Caco-2 (cell line): ENCODE data around the gene KCNIP4. TPM values are rescaled to one million over a fixed set of nuclear protein-coding genes. Genes with fewer than 3 reads are reported as not detected.

Source experiments
- BruUV-seq: library from RNA; stranded (reverse); fragments of 400-500 nt; replicated peaks from 2 replicates; lab custom pipeline; 2021; lab: Mats Ljungman, UMichigan
- CTCF ChIA-PET: fragments of 300-600 bp; sonication (Branson Sonifier 250); formaldehyde crosslinking; loops from one replicate; lab custom pipeline; 2022; ENCODE audit warnings: antibody characterized with exemption; lab: Charles Lee
- POLR2A ChIA-PET: fragments of 300-600 bp; sonication (Branson Sonifier 250); formaldehyde crosslinking; loops from one replicate; lab custom pipeline; 2022; ENCODE audit warnings: antibody characterized with exemption; lab: Charles Lee
- DNase-seq, 2 experiments: peaks; one replicate each; pipeline versions ENCODE4 v3.0.0 to v3.0.0-alpha.2; 2020 to 2022
- H3K27me3 ChIP-seq: replicated peaks from 2 replicates; pipeline ENCODE4 v1.6.0; 2011; ENCODE audit warnings: low read length; ENCODE audit not compliant: control insufficient read depth, insufficient read depth
- H3K36me3 ChIP-seq: 2 replicates; pipeline ENCODE4 v1.5.1; 2011; ENCODE audit warnings: low read length; ENCODE audit not compliant: control insufficient read depth, insufficient read depth
- H3K4me1 ChIP-seq: fragments of 250-450 bp; sonication (Bioruptor Pico); 2 replicates; pipeline ENCODE4 v1.5.1; 2020; ENCODE audit warnings: mild to moderate bottlenecking
- H3K4me3 ChIP-seq: 2 replicates; pipeline ENCODE4 v1.5.1; 2011; ENCODE audit warnings: low read depth, mild to moderate bottlenecking, control low read depth, low read length
- H3K9me3 ChIP-seq: fragments of 250-450 bp; sonication (Bioruptor Pico); 2 replicates; pipeline ENCODE4 v1.5.1; 2020; ENCODE audit warnings: mild to moderate bottlenecking, moderate library complexity
- H3K27ac Mint-ChIP-seq: one replicate; pipeline ENCODE4 v1.8.0; 2022; ENCODE audit warnings: mixed read lengths; ENCODE audit not compliant: unreplicated experiment
- H3K27me3 Mint-ChIP-seq: one replicate; pipeline ENCODE4 v1.8.0; 2022; ENCODE audit warnings: mixed read lengths; ENCODE audit not compliant: insufficient read depth, unreplicated experiment
- H3K36me3 Mint-ChIP-seq: one replicate; pipeline ENCODE4 v1.8.0; 2022; ENCODE audit warnings: mild to moderate bottlenecking, mixed read lengths; ENCODE audit not compliant: insufficient read depth, unreplicated experiment
- H3K4me1 Mint-ChIP-seq: one replicate; pipeline ENCODE4 v1.8.0; 2022; ENCODE audit warnings: low read depth, mixed read lengths; ENCODE audit not compliant: unreplicated experiment
- H3K4me3 Mint-ChIP-seq: one replicate; pipeline ENCODE4 v1.8.0; 2022; ENCODE audit warnings: mild to moderate bottlenecking, moderate library complexity, mixed read lengths; ENCODE audit not compliant: unreplicated experiment
- H3K9me3 Mint-ChIP-seq: one replicate; pipeline ENCODE4 v1.8.0; 2022; ENCODE audit warnings: mixed read lengths; ENCODE audit not compliant: unreplicated experiment
- CTCF ChIP-seq, 2 experiments: fragments of 200-600 bp in 1 of 2; IDR thresholded peaks; 1 replicate in 1 of 2; 2 replicates in 1 of 2; pipeline versions ENCODE4 v1.5.1 to v1.8.0; 2011 to 2022; ENCODE audit warnings: antibody characterized with exemption in 1 of 2, control low read depth in 1 of 2, inconsistent platforms in 1 of 2, low read depth in 1 of 2, low read length in 1 of 2, mild to moderate bottlenecking in 1 of 2, moderate library complexity in 1 of 2; ENCODE audit not compliant: insufficient read depth in 1 of 2, severe bottlenecking in 1 of 2, unreplicated experiment in 1 of 2
- intact Hi-C: fragments of 100-400 bp; cut with micrococcal nuclease; formaldehyde crosslinking; loops from one replicate; pipeline ENCODE4 v1.10.0; 2022; ENCODE audit not compliant: unreplicated experiment
- total RNA-seq: library from RNA; stranded (reverse); gene quantifications from 2 replicates; pipeline ENCODE4 v1.2.3, GENCODE V29; 2022

The KCNIP4 gene
- total RNA-seq, 1 experiment from 2014 or later = not detected

DNA sequence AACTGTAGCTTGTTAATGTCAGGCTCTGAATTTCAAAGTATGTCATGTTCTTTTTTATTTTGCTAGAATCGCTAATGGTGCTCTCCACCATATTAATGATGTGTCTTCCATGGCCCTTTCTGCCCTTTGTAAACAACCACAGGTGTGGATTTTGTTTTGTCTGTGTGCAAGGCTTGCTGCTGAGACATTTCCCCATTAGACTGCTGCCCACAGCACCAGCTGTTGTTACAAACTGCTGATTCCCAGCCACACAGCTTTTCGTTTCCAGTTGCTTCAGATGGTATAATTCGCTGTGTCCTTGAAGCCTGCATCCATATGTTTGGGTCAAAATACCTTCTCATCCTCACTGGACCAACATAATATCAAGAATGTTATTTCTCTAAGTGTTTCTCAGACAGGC lies 32.8 kb downstream of the KCNIP4 start:
- POLR2A ChIA-PET = no interaction called here
- no peaks in the 10 kb centered on the region for H3K4me1 ChIP-seq
- no peak overlapping the region for H3K4me3 Mint-ChIP-seq
- BruUV-seq = no TSS peak
- H3K27ac Mint-ChIP-seq = no peak overlapping the region
- TF ChIP-seq CTCF (IDR thresholded peaks at IDR 0.05; ENCODE audit: insufficient read depth in 1 of 2, low read depth in 1 of 2, low read length in 1 of 2, severe bottlenecking in 1 of 2, unreplicated experiment in 1 of 2) = no peak
- DNase-seq = no peak
- no peaks in the 10 kb centered on the region for H3K4me1 Mint-ChIP-seq
- H3K4me3 ChIP-seq = no peak overlapping the region
- H3K36me3 ChIP-seq = no peaks in the 10 kb centered on the region
- H3K27me3 Mint-ChIP-seq = no peaks in the 10 kb centered on the region
- no peaks in the 10 kb centered on the region for H3K36me3 Mint-ChIP-seq
- intact Hi-C loops = no loop called here
- H3K9me3 ChIP-seq = no peaks in the 10 kb centered on the region
- CTCF ChIA-PET = no interaction called here
- no peaks in the 10 kb centered on the region for H3K9me3 Mint-ChIP-seq
- no peaks in the 10 kb centered on the region for H3K27me3 ChIP-seq

- Mint-ChIP-seq H3K27ac (no peak overlapping the region), H3K36me3 (no peaks in the 10 kb centered on the region), H3K27me3 (peaks cover 3% of the 10 kb centered on the region), H3K9me3 (peaks cover 10% of the 10 kb centered on the region), H3K4me1 (no peaks in the 10 kb centered on the region), H3K4me3 (no peak overlapping the region)
- intact Hi-C loops = no loop called here
- Histone ChIP-seq H3K4me3 (no peak overlapping the region), H3K9me3 (peaks cover 4% of the 10 kb centered on the region; the same call in 1 of the 2 replicates), H3K4me1 (no peaks in the 10 kb centered on the region), H3K27me3 (no peaks in the 10 kb centered on the region), H3K36me3 (no peaks in the 10 kb centered on the region)
- no peak for TF ChIP-seq CTCF (IDR thresholded peaks at IDR 0.05; ENCODE audit: insufficient read depth in 1 of 2, low read depth in 1 of 2, low read length in 1 of 2, severe bottlenecking in 1 of 2, unreplicated experiment in 1 of 2)
- BruUV-seq = no TSS peak
- no peak for DNase-seq
- ChIA-PET POLR2A (no interaction called here), CTCF (no interaction called here)
These were observed 46.7 kb downstream of the KCNIP4 start for GRCh38 chr4:21901831-21902230.

GRCh38 chr4:21901281-21901680 lies 47.3 kb downstream of the KCNIP4 start:
- TF ChIP-seq CTCF (IDR thresholded peaks at IDR 0.05; ENCODE audit: insufficient read depth in 1 of 2, low read depth in 1 of 2, low read length in 1 of 2, severe bottlenecking in 1 of 2, unreplicated experiment in 1 of 2) = no peak
- H3K9me3 ChIP-seq = peaks cover 4% of the 10 kb centered on the region; the same call in 1 of the 2 replicates
- intact Hi-C loops = no loop called here
- no peaks in the 10 kb centered on the region for H3K4me1 ChIP-seq
- ChIA-PET POLR2A (no interaction called here), CTCF (no interaction called here)
- BruUV-seq = no TSS peak
- no peak overlapping the region for H3K4me3 ChIP-seq
- H3K9me3 Mint-ChIP-seq = peaks cover 10% of the 10 kb centered on the region
- no peaks in the 10 kb centered on the region for H3K27me3 ChIP-seq
- no peak overlapping the region for H3K27ac Mint-ChIP-seq
- H3K36me3 Mint-ChIP-seq = no peaks in the 10 kb centered on the region
- DNase-seq = no peak
- H3K4me1 Mint-ChIP-seq = no peaks in the 10 kb centered on the region
- H3K4me3 Mint-ChIP-seq = no peak overlapping the region
- peaks cover 3% of the 10 kb centered on the region for H3K27me3 Mint-ChIP-seq
- no peaks in the 10 kb centered on the region for H3K36me3 ChIP-seq
